GM23248 (cell line): ENCODE measurements around the gene CETP.

Experiments used
- EZH2 ChIP-seq: fragments of 200-600 bp; sonication (generic); IDR thresholded peaks from 2 replicates; pipeline ENCODE4 v1.6.1; 2018; ENCODE audit warnings: antibody characterized with exemption, mild to moderate bottlenecking; ENCODE audit not compliant: insufficient read depth, poor library complexity, severe bottlenecking
- EZH2phosphoT487 ChIP-seq: fragments of 200-600 bp; sonication (generic); IDR thresholded peaks from 2 replicates; pipeline ENCODE4 v1.6.1; 2018; ENCODE audit warnings: antibody characterized with exemption, moderate library complexity, mild to moderate bottlenecking, low read depth; ENCODE audit not compliant: insufficient read depth

DNA sequence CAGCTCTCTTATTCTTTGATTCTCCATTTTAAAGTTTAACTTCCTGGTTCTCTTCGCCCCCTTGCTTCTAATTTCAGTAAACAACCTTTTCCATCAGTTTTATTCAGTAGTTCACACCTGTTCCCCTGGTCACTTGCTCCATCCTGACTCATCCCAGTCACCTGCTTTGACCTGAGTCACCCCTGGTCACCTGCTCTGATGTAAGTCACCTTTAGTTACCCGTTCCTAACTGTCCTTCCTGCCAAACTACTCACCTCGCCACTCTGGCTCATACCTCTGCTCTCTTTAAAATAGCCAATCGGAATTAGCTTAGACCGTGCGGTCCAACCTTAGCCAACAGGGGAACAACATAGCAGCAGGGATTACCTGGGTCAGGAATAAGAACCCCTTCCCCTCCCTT, 22.9 kb downstream of the CETP start:
- TF ChIP-seq EZH2 (no peak), EZH2phosphoT487 (no peak)
